HEK293 (cell line): ENCODE measurements around the gene SREBF1.

ENCODE experiments used
- CTCF ChIA-PET: fragments of 350-600 bp; formaldehyde crosslinking; extraction: SDS; loops from one replicate; lab custom pipeline; 2021; ENCODE audit warnings: antibody characterized with exemption; lab: Yijun Ruan, JAX
- POLR2A ChIA-PET: fragments of 300-600 bp; formaldehyde crosslinking; extraction: SDS; loops from one replicate; lab custom pipeline; 2020; ENCODE audit warnings: antibody characterized with exemption, inconsistent platforms; lab: Yijun Ruan, JAX
- H3K27ac ChIP-seq: fragments of 200-500 bp; sonication (Bioruptor generic); 2 replicates; pipeline ENCODE4 v1.5.1; 2014; ENCODE audit warnings: low read depth, low read length, control low read depth, inconsistent platforms; ENCODE audit errors: extremely low read depth
- H3K36me3 ChIP-seq, 2 experiments: fragments of 200-500 bp in 1 of 2; sonication (Bioruptor generic) in 1 of 2; 1 replicate in 1 of 2; 2 replicates in 1 of 2; pipeline ENCODE4 v1.5.1; 2014 to 2017; ENCODE audit warnings: inconsistent platforms in 2 of 2, low read length in 2 of 2; ENCODE audit not compliant: control insufficient read depth in 2 of 2, insufficient read depth in 1 of 2
- H3K4me1 ChIP-seq: fragments of 200-500 bp; sonication (Bioruptor generic); 2 replicates; pipeline ENCODE4 v1.5.1; 2014; ENCODE audit warnings: mild to moderate bottlenecking, low read length, inconsistent platforms; ENCODE audit not compliant: control insufficient read depth, insufficient read depth
- H3K4me3 ChIP-seq: 2 replicates; pipeline ENCODE4 v1.5.1; 2011; ENCODE audit warnings: low read depth, mild to moderate bottlenecking, control low read depth, low read length, moderate library complexity
- H3K9me3 ChIP-seq: fragments of 200-500 bp; sonication (Bioruptor generic); 2 replicates; pipeline ENCODE4 v1.5.1; 2014; ENCODE audit warnings: low read depth, low read length, inconsistent platforms; ENCODE audit not compliant: control insufficient read depth, insufficient read depth
- EGR2 ChIP-seq: fragments of 450-650 bp; formaldehyde crosslinking; IDR thresholded peaks from 2 replicates; pipeline ENCODE4 v1.5.1; 2016; ENCODE audit warnings: low read depth, missing biosample characterization, missing genetic modification characterization
- FEZF1 ChIP-seq: fragments of 450-650 bp; formaldehyde crosslinking; IDR thresholded peaks from 2 replicates; pipeline ENCODE4 v1.5.1; 2016; ENCODE audit warnings: missing biosample characterization, missing genetic modification characterization
- HOXA7 ChIP-seq: sonication (generic); formaldehyde crosslinking; IDR thresholded peaks from 2 replicates; pipeline ENCODE4 v1.8.1; 2022; ENCODE audit warnings: missing genetic modification reagents, borderline replicate concordance
- HOXD13 ChIP-seq: sonication (generic); formaldehyde crosslinking; IDR thresholded peaks from 2 replicates; pipeline ENCODE4 v1.8.0; 2022; ENCODE audit warnings: missing genetic modification reagents, borderline replicate concordance
- KLF1 ChIP-seq: fragments of 450-650 bp; formaldehyde crosslinking; IDR thresholded peaks from 2 replicates; pipeline ENCODE4 v1.5.1; 2016; ENCODE audit warnings: missing biosample characterization, missing genetic modification characterization
- REPIN1 ChIP-seq: fragments of 450-650 bp; formaldehyde crosslinking; IDR thresholded peaks from 2 replicates; pipeline ENCODE4 v1.5.1; 2017; ENCODE audit warnings: missing biosample characterization, missing genetic modification characterization, low read depth
- TRIM28 ChIP-seq: IDR thresholded peaks from 2 replicates; pipeline ENCODE4 v1.6.1; 2011; ENCODE audit warnings: low read length, control low read depth, borderline replicate concordance
- ZNF169 ChIP-seq: fragments of 450-650 bp; formaldehyde crosslinking; IDR thresholded peaks from 2 replicates; pipeline ENCODE4 v1.5.1; 2016; ENCODE audit warnings: missing biosample characterization, missing genetic modification characterization
- ZNF2 ChIP-seq: fragments of 450-650 bp; formaldehyde crosslinking; IDR thresholded peaks from 2 replicates; pipeline ENCODE4 v1.5.1; 2016; ENCODE audit warnings: missing biosample characterization, missing genetic modification characterization
- ZNF202 ChIP-seq: fragments of 450-650 bp; formaldehyde crosslinking; IDR thresholded peaks from 2 replicates; pipeline ENCODE4 v1.5.1; 2016; ENCODE audit warnings: missing biosample characterization, missing genetic modification characterization, borderline replicate concordance
- ZNF266 ChIP-seq: fragments of 450-650 bp; formaldehyde crosslinking; IDR thresholded peaks from 2 replicates; pipeline ENCODE4 v1.5.1; 2016; ENCODE audit warnings: missing biosample characterization, missing genetic modification characterization, low read depth
- ZNF341 ChIP-seq: fragments of 450-650 bp; formaldehyde crosslinking; IDR thresholded peaks from 2 replicates; pipeline ENCODE4; 2016; ENCODE audit warnings: low read depth, missing biosample characterization, missing genetic modification characterization
- ZNF391 ChIP-seq: fragments of 450-650 bp; formaldehyde crosslinking; IDR thresholded peaks from 2 replicates; pipeline ENCODE4 v1.5.1; 2016; ENCODE audit warnings: low read depth, missing biosample characterization, missing genetic modification characterization, borderline replicate concordance
- ZNF426 ChIP-seq: fragments of 450-650 bp; formaldehyde crosslinking; IDR thresholded peaks from 2 replicates; pipeline ENCODE4 v1.5.1; 2017; ENCODE audit warnings: missing biosample characterization, missing genetic modification characterization, mild to moderate bottlenecking, inconsistent platforms, moderate library complexity
- ZNF48 ChIP-seq: fragments of 450-650 bp; formaldehyde crosslinking; IDR thresholded peaks from 2 replicates; pipeline ENCODE4 v1.5.1; 2016; ENCODE audit warnings: missing biosample characterization, missing genetic modification characterization
- ZNF501 ChIP-seq: fragments of 450-650 bp; formaldehyde crosslinking; IDR thresholded peaks from 2 replicates; pipeline ENCODE4 v1.5.1; 2016; ENCODE audit warnings: missing biosample characterization, missing genetic modification characterization
- ZNF544 ChIP-seq: fragments of 450-650 bp; formaldehyde crosslinking; IDR thresholded peaks from 2 replicates; pipeline ENCODE4 v1.5.0; 2017; ENCODE audit warnings: missing biosample characterization, missing genetic modification characterization
- ZNF549 ChIP-seq: fragments of 450-650 bp; IDR thresholded peaks from 2 replicates; pipeline ENCODE4 v1.5.1; 2018; ENCODE audit warnings: missing biosample characterization, missing genetic modification characterization, mild to moderate bottlenecking, inconsistent platforms, moderate library complexity
- ZNF555 ChIP-seq: fragments of 450-650 bp; formaldehyde crosslinking; conservative IDR thresholded peaks from 2 replicates; pipeline ENCODE4 v1.5.1; 2017; ENCODE audit warnings: missing biosample characterization, mild to moderate bottlenecking, missing genetic modification characterization, inconsistent platforms
- ZNF560 ChIP-seq: fragments of 450-650 bp; formaldehyde crosslinking; IDR thresholded peaks from 2 replicates; pipeline ENCODE4 v1.5.1; 2017; ENCODE audit warnings: missing biosample characterization, missing genetic modification characterization, borderline replicate concordance
- ZNF571 ChIP-seq: fragments of 450-650 bp; formaldehyde crosslinking; IDR thresholded peaks from 2 replicates; pipeline ENCODE4 v1.5.0; 2017; ENCODE audit warnings: missing biosample characterization, missing genetic modification characterization
- ZNF624 ChIP-seq: fragments of 450-650 bp; formaldehyde crosslinking; IDR thresholded peaks from 2 replicates; pipeline ENCODE4 v1.5.1; 2017; ENCODE audit warnings: missing biosample characterization, missing genetic modification characterization
- ZNF747 ChIP-seq: fragments of 450-650 bp; formaldehyde crosslinking; IDR thresholded peaks from 2 replicates; pipeline ENCODE4 v1.5.1; 2016; ENCODE audit warnings: missing biosample characterization, missing genetic modification characterization
- ZNF76 ChIP-seq: fragments of 450-650 bp; formaldehyde crosslinking; IDR thresholded peaks from 2 replicates; pipeline ENCODE4; 2016; ENCODE audit warnings: low read depth, missing biosample characterization, missing genetic modification characterization, borderline replicate concordance
- ZNF777 ChIP-seq: fragments of 450-650 bp; formaldehyde crosslinking; IDR thresholded peaks from 2 replicates; pipeline ENCODE4 v1.5.1; 2017; ENCODE audit warnings: missing biosample characterization, missing genetic modification characterization, borderline replicate concordance
- ZSCAN23 ChIP-seq: fragments of 450-650 bp; formaldehyde crosslinking; IDR thresholded peaks from 2 replicates; pipeline ENCODE4 v1.5.1; 2016; ENCODE audit warnings: missing biosample characterization, missing genetic modification characterization
- TF ChIP-seq, protein P1 (sequence below): fragments of 450-650 bp; formaldehyde crosslinking; IDR thresholded peaks from 2 replicates; pipeline ENCODE4 v1.5.1; 2016; ENCODE audit warnings: missing biosample characterization, missing genetic modification characterization
- TF ChIP-seq, protein P2 (sequence below): fragments of 450-650 bp; formaldehyde crosslinking; IDR thresholded peaks from 2 replicates; pipeline ENCODE4 v1.5.1; 2017; ENCODE audit warnings: missing biosample characterization, missing genetic modification characterization

The SREBF1 gene

DNA sequence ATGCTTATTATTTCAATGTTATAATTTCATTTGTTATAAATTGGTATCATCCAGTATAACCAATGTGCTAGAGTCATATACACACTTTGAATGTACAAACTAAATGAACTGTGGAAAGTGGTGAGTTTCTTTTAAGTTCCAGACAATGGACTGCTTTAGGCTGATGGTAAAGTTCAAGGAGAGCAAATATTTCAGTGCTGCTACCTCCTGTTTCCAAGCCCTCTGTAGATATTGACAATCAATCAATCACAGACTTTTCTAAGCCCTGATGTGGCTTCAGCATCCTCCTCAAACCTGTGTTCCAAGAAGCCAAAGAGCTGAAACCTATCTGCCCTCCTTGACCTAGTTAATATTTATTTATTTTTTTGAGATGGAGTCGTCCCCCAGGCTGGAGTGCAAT is 28.2 kb upstream of the SREBF1 start:
- no peaks in the 10 kb centered on the region for H3K4me1 ChIP-seq
- peaks cover 0 to 21% of the 10 kb centered on the region in 2 experiments; a peak in 2 of 3 replicates for H3K36me3 ChIP-seq
- H3K27ac ChIP-seq, result no peak overlapping the region
- no peaks in the 10 kb centered on the region for H3K9me3 ChIP-seq
- no peak for TF ChIP-seq ZNF391 (tag by site-specific recombination)
- no peak for TF ChIP-seq ZNF544 (tag by site-specific recombination)
- TF ChIP-seq ZSCAN23 (tag by site-specific recombination), result no peak
- TF ChIP-seq EGR2, result no peak
- no peak for TF ChIP-seq FEZF1 (tag by site-specific recombination)
- no peak for TF ChIP-seq ZNF202
- no peak for TF ChIP-seq ZNF341
- TF ChIP-seq ZNF747 (tag by site-specific recombination), result no peak
- TF ChIP-seq ZNF48, result no peak
- TF ChIP-seq ZNF76 (tag by site-specific recombination), result no peak
- no peak for TF ChIP-seq ZNF555 (tag by site-specific recombination)
- TF ChIP-seq HOXA7 (CRISPR knock-in tag), result no peak
- no peak for TF ChIP-seq ZNF549 (tag by site-specific recombination)
- TF ChIP-seq, protein P1, sequence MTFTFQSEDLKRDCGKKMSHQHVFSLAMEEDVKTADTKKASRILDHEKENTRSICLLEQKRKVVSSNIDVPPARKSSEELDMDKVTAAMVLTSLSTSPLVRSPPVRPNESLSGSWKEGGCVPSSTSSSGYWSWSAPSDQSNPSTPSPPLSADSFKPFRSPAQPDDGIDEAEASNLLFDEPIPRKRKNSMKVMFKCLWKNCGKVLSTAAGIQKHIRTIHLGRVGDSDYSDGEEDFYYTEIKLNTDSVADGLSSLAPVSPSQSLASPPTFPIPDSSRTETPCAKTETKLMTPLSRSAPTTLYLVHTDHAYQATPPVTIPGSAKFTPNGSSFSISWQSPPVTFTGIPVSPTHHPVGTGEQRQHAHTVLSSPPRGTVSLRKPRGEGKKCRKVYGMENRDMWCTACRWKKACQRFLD (tag by site-specific recombination), result no peak
- TF ChIP-seq ZNF560 (tag by site-specific recombination), result no peak
- ChIA-PET CTCF (interaction anchor here (0.9 kb wide), 1 partner anchor 53 kb away, joined by 5 read pairs; no protein-coding TSS in a partner anchor), POLR2A (interaction anchor here (0.7 kb wide), 1 partner anchor 54 kb away, joined by 3 read pairs; no protein-coding TSS in a partner anchor)
- H3K4me3 ChIP-seq, result no peak overlapping the region

DNA sequence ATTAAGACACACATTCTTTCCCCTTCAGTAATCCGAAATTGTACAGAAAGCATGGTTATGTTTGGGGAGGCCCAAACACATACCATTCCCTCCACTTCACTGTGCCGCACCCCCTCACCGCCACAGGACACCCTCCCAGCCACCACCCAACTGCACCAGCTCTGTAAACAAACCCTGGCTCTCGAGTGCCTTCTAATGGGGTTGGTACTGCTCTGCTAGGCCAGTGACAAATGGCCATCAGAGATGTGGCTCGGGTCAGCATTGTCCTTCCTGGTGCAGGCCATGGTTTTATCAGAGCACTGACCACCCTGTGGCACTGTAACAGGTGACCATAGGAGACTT is 24.0 kb upstream of the SREBF1 start:
- Histone ChIP-seq H3K4me1 (no peaks in the 10 kb centered on the region; the same call in 1 of the 2 replicates), H3K36me3 (peaks cover 0 to 4% of the 10 kb centered on the region in 2 experiments; a peak in 2 of 3 replicates)
- POLR2A ChIA-PET, result interaction anchor here (0.6 to 1.0 kb wide), 3 partner anchors 25 to 179 kb away, joined by 3 to 4 read pairs (median 3); no protein-coding TSS in a partner anchor
- CTCF ChIA-PET, result interaction anchor here (0.5 to 5.1 kb wide), 23 partner anchors 8 to 1993 kb away, joined by 3 to 40 read pairs (median 5); partner anchors contain the start of genes RAI1 and SREBF1
- TF ChIP-seq ZNF341, result 0 out of 2 replicates have a peak, but pooled peaks have one; percentile 16
- peak; percentile 55 for TF ChIP-seq KLF1 (tag by site-specific recombination)
- TF ChIP-seq EGR2, result no peak
- TF ChIP-seq, all 188 proteins: peak for 2
- no peak overlapping the region for H3K4me3 ChIP-seq
- H3K9me3 ChIP-seq, result no peaks in the 10 kb centered on the region
- no peak overlapping the region for H3K27ac ChIP-seq

DNA sequence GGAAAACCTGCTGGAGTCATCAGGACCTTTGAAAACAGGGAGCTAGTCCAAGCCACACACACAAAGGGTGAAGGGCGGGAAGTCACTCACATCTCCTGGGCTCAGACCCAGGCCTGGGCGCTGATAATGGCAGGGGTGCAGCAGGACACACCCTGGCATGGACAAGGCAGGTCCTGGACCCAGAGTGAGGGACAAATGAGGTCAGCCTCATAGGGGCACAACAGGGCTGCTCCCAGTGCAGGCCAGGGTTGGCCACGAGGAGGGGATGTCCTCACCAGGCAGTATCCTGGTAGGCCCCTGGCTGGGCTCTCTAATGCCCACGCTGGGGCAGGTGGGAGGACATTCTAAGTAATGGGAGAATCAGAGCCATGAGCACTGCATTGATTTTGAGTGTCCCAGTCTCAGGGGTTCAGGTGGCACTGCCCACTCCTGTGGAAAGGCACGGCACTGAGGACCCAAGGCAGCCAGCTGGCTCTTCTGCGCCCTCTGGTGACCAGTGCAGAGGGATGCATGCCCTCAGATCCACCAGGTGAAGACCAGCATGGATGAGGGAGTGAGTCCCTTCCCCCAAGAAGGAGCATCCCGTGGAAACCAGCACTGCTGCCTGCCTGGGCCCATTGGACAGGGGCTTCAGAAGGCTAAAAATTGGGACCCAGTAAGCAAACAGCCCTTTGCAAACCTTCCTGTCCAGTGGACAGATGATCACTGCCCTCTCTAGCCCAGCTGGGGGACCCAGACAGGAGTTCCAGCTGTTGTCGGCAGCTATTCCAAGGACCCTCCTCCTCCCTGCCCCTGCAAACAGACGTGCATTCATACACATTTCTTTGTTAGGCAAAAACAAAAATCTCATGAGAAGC is 23.4 kb upstream of the SREBF1 start:
- POLR2A ChIA-PET, result interaction anchor here (0.6 to 1.0 kb wide), 3 partner anchors 24 to 178 kb away, joined by 3 to 4 read pairs (median 3); no protein-coding TSS in a partner anchor
- Histone ChIP-seq H3K9me3 (no peaks in the 10 kb centered on the region), H3K27ac (no peak overlapping the region), H3K4me3 (no peak overlapping the region), H3K4me1 (no peaks in the 10 kb centered on the region; the same call in 1 of the 2 replicates), H3K36me3 (peaks cover 0 to 4% of the 10 kb centered on the region in 2 experiments; a peak in 2 of 3 replicates)
- CTCF ChIA-PET, result interaction anchor here (0.5 to 5.1 kb wide), 29 partner anchors 8 to 1994 kb away, joined by 3 to 40 read pairs (median 4); partner anchors contain the start of genes DRC3, RAI1 and SREBF1
- TF ChIP-seq, protein P2, sequence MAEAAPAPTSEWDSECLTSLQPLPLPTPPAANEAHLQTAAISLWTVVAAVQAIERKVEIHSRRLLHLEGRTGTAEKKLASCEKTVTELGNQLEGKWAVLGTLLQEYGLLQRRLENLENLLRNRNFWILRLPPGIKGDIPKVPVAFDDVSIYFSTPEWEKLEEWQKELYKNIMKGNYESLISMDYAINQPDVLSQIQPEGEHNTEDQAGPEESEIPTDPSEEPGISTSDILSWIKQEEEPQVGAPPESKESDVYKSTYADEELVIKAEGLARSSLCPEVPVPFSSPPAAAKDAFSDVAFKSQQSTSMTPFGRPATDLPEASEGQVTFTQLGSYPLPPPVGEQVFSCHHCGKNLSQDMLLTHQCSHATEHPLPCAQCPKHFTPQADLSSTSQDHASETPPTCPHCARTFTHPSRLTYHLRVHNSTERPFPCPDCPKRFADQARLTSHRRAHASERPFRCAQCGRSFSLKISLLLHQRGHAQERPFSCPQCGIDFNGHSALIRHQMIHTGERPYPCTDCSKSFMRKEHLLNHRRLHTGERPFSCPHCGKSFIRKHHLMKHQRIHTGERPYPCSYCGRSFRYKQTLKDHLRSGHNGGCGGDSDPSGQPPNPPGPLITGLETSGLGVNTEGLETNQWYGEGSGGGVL, result no peak
- no peak for TF ChIP-seq REPIN1 (tag by site-specific recombination)
- TF ChIP-seq ZNF266, result no peak
- TF ChIP-seq ZNF501, result no peak
- no peak for TF ChIP-seq TRIM28
- no peak for TF ChIP-seq ZNF624 (tag by site-specific recombination)
- no peak for TF ChIP-seq ZNF571 (tag by site-specific recombination)
- no peak for TF ChIP-seq HOXD13 (CRISPR knock-in tag)
- no peak for TF ChIP-seq ZNF777 (tag by site-specific recombination)
- 0 out of 2 replicates have a peak, but pooled peaks have one; percentile 20 for TF ChIP-seq ZNF2 (tag by site-specific recombination)
- TF ChIP-seq ZNF169 (tag by site-specific recombination), result no peak
- TF ChIP-seq ZNF426 (tag by site-specific recombination), result no peak
- no peak for TF ChIP-seq EGR2
